GM12878 (cell line): ENCODE measurements around the gene CCDC57. TPM values are rescaled to one million over a fixed set of nuclear protein-coding genes. Genes with fewer than 3 reads are reported as not detected.

Experiments
- ATF3 ChIP-seq: IDR thresholded peaks from 2 replicates; pipeline ENCODE4 v1.6.1; 2011; ENCODE audit warnings: low read depth, mild to moderate bottlenecking, low read length, moderate library complexity, borderline replicate concordance; ENCODE audit errors: extremely low read depth
- BCLAF1 ChIP-seq: fragments of 450-650 bp; IDR thresholded peaks from 2 replicates; pipeline ENCODE4 v1.6.1; 2017; ENCODE audit warnings: antibody characterized with exemption, mild to moderate bottlenecking, moderate library complexity
- BHLHE40 ChIP-seq, 2 experiments: fragments of 450-650 bp in 1 of 2; IDR thresholded peaks; 2 replicates each; pipeline ENCODE4 v1.6.1; 2011 to 2017; ENCODE audit warnings: low read depth in 2 of 2, borderline replicate concordance in 1 of 2, improper control_type of control experiment in 1 of 2, low read length in 1 of 2, mild to moderate bottlenecking in 1 of 2
- CHD2 ChIP-seq: IDR thresholded peaks from 2 replicates; pipeline ENCODE4 v1.6.1; 2011; ENCODE audit warnings: low read depth, low read length, improper control_type of control experiment, borderline replicate concordance
- E2F4 ChIP-seq: IDR thresholded peaks from 2 replicates; pipeline ENCODE4 v1.6.1; 2012; ENCODE audit warnings: low read depth, low read length, improper control_type of control experiment
- EGR1 ChIP-seq, 2 experiments: IDR thresholded peaks; 1 replicate in 1 of 2; 2 replicates in 1 of 2; pipeline ENCODE4 v1.6.1; 2011 to 2012; ENCODE audit warnings: low read depth in 2 of 2, low read length in 2 of 2, borderline replicate concordance in 1 of 2, mild to moderate bottlenecking in 1 of 2, moderate library complexity in 1 of 2
- HCFC1 ChIP-seq: fragments of 150-350 bp; IDR thresholded peaks from 2 replicates; pipeline ENCODE4 v1.6.1; 2014; ENCODE audit warnings: low read length
- IRF4 ChIP-seq: IDR thresholded peaks from 2 replicates; pipeline ENCODE4 v1.6.1; 2011; ENCODE audit warnings: low read depth, low read length
- JUNB ChIP-seq: IDR thresholded peaks from 2 replicates; pipeline ENCODE4 v1.6.1; 2016; ENCODE audit warnings: antibody characterized with exemption, mild to moderate bottlenecking
- NBN ChIP-seq: fragments of 450-650 bp; IDR thresholded peaks from 2 replicates; pipeline ENCODE4 v1.6.1; 2016
- NR2F1 ChIP-seq: fragments of 450-650 bp; conservative IDR thresholded peaks from 2 replicates; pipeline ENCODE4 v1.6.1; 2017; ENCODE audit warnings: mild to moderate bottlenecking
- PAX8 ChIP-seq: fragments of 450-650 bp; IDR thresholded peaks from 2 replicates; pipeline ENCODE4 v1.6.1; 2017; ENCODE audit warnings: mild to moderate bottlenecking, moderate library complexity
- POLR2A ChIP-seq: IDR thresholded peaks from 2 replicates; pipeline ENCODE4 v1.6.1; 2011; ENCODE audit warnings: low read depth, mild to moderate bottlenecking, low read length
- POLR2AphosphoS2 ChIP-seq: IDR thresholded peaks from 2 replicates; pipeline ENCODE4 v1.6.1; 2011; ENCODE audit warnings: low read depth, mild to moderate bottlenecking, low read length, improper control_type of control experiment, moderate library complexity
- SIN3A ChIP-seq: IDR thresholded peaks from 2 replicates; pipeline ENCODE4 v1.6.1; 2012; ENCODE audit warnings: low read depth, low read length, improper control_type of control experiment
- SMC3 ChIP-seq: IDR thresholded peaks from 2 replicates; pipeline ENCODE4 v1.6.1; 2011; ENCODE audit warnings: low read length, improper control_type of control experiment, borderline replicate concordance
- SRF ChIP-seq, 2 experiments: IDR thresholded peaks; 2 replicates each; pipeline ENCODE4 v1.6.1; 2011; ENCODE audit warnings: low read depth in 2 of 2, low read length in 2 of 2, mild to moderate bottlenecking in 1 of 2, moderate library complexity in 1 of 2
- STAT1 ChIP-seq: fragments of 450-650 bp; conservative IDR thresholded peaks from 2 replicates; pipeline ENCODE4 v1.6.1; 2014; ENCODE audit warnings: antibody characterized with exemption, mild to moderate bottlenecking
- TAF1 ChIP-seq: IDR thresholded peaks from 2 replicates; pipeline ENCODE4 v1.6.1; 2011; ENCODE audit warnings: mild to moderate bottlenecking, low read depth, low read length, borderline replicate concordance
- TARDBP ChIP-seq: IDR thresholded peaks from 2 replicates; pipeline ENCODE4 v1.6.1; 2016; ENCODE audit warnings: borderline replicate concordance
- YBX1 ChIP-seq: fragments of 450-650 bp; IDR thresholded peaks from 2 replicates; pipeline ENCODE4 v1.6.1; 2016; ENCODE audit warnings: antibody characterized with exemption
- YY1 ChIP-seq: IDR thresholded peaks from 2 replicates; pipeline ENCODE4 v1.6.1; 2011; ENCODE audit warnings: low read depth, mild to moderate bottlenecking, low read length
- ZBTB4 ChIP-seq: fragments of 450-650 bp; formaldehyde crosslinking; IDR thresholded peaks from 2 replicates; pipeline ENCODE4 v1.4.0; 2022; ENCODE audit warnings: mild to moderate bottlenecking, moderate library complexity
- ZNF274 ChIP-seq: IDR thresholded peaks from one replicate; pipeline ENCODE4 v1.8.0; 2011; ENCODE audit not compliant: insufficient read length, insufficient read depth
- ZNF384 ChIP-seq: IDR thresholded peaks from 2 replicates; pipeline ENCODE4 v1.6.1; 2012; ENCODE audit warnings: low read depth, mild to moderate bottlenecking, low read length, improper control_type of control experiment, borderline replicate concordance
- polyA plus RNA-seq, 11 experiments: library from polyadenylated mRNA; depleted of rRNA in 4 of 11; unstranded in 6 of 11; stranded (reverse) in 5 of 11; fragments of >200 nt; fragmentation: Nextera tagmentation in 4 of 11; fragmentation: Illumina TruSeq in 1 of 11; extraction: Ambion mirVana in 4 of 11; extraction: Trizol in 1 of 11; gene quantifications; 1 replicate in 1 of 11; 2 replicates in 10 of 11; pipeline versions ENCODE4 v1.2.1 to v1.2.3, GENCODE V29; 2011 to 2016; ENCODE audit warnings: inconsistent platforms in 2 of 11, missing spikeins in 2 of 11, low read depth in 1 of 11
- total RNA-seq, 4 experiments: library from RNA; depleted of rRNA in 3 of 4; stranded (reverse); fragments of >200 nt in 3 of 4; fragmentation: Illumina TruSeq in 1 of 4; extraction: Trizol in 1 of 4; gene quantifications; 2 replicates each; pipeline versions ENCODE4 v1.2.1 to v1.2.3, GENCODE V29; 2013 to 2021

CCDC57 gene
- total and polyA plus RNA-seq, 10 of the 15 experiments (the other 5 are each of a cell fraction or from before 2014, with no cell fraction given): 5.4 to 123 (median 45.8) TPM

GRCh38 chr17:82065638-82066303 is 146.9 kb downstream of the CCDC57 start, which contains the start of gene DUS1L (continued):
- no peak for TF ChIP-seq ZBTB4 (CRISPR knock-in tag)
- peak; percentile 82 for TF ChIP-seq POLR2AphosphoS2
- TF ChIP-seq NR2F1: peak; percentile 100
- peak; percentile 7 to 66; a peak in 2 of 4 replicates for TF ChIP-seq BHLHE40 (IDR thresholded peaks at IDR 0.05; ENCODE audit: borderline replicate concordance in 1 of 2, low read depth in 2 of 2, low read length in 1 of 2)
- peak; percentile 75 to 94 for TF ChIP-seq SRF (IDR thresholded peaks at IDR 0.05; ENCODE audit: low read depth in 2 of 2, low read length in 2 of 2)
- no peak for TF ChIP-seq ZNF274
- TF ChIP-seq BCLAF1: no peak
- peak; percentile 90; the same call in 1 of the 2 replicates for TF ChIP-seq TAF1
- peak; percentile 83; the same call in 1 of the 2 replicates for TF ChIP-seq TARDBP
- TF ChIP-seq PAX8: no peak
- TF ChIP-seq STAT1: no peak
- no peak for TF ChIP-seq ATF3
- TF ChIP-seq SIN3A: 0 out of 2 replicates have a peak, but pooled peaks have one; percentile 22
- TF ChIP-seq JUNB: no peak
- peak; percentile 15; the same call in 1 of the 2 replicates for TF ChIP-seq CHD2
- 0 out of 2 replicates have a peak, but pooled peaks have one; percentile 30 for TF ChIP-seq IRF4
- peak; percentile 91 for TF ChIP-seq YY1
- no peak for TF ChIP-seq E2F4
- peak; percentile 78 to 86 for TF ChIP-seq EGR1 (IDR thresholded peaks at IDR 0.05; ENCODE audit: borderline replicate concordance in 1 of 2, low read depth in 2 of 2, low read length in 2 of 2)
- TF ChIP-seq ZNF384: no peak
- no peak for TF ChIP-seq YBX1
- TF ChIP-seq HCFC1: peak; percentile 88
- peak; percentile 75 for TF ChIP-seq POLR2A
- TF ChIP-seq NBN: no peak
- TF ChIP-seq SMC3: no peak; the same call in 1 of the 2 replicates
